Uterus (tissue), 4 donors: ENCODE measurements around the gene IGFBP1. TPM values are rescaled to one million over a fixed set of nuclear protein-coding genes. Genes with fewer than 3 reads are reported as not detected.
"Not testable (repeated sequence)": the region's sequence is repeated elsewhere in the genome, so short reads cannot be mapped to it uniquely, and the experiment has no call there.

Experiments
- DNase-seq, 2 donors: peaks; one replicate each; pipeline ENCODE4 v3.0.0-alpha.2; 2019 to 2020
- H3K27ac ChIP-seq, 2 donors: fragments of 200-600 bp; sonication (generic); 1 replicate in 1 of 2; 2 replicates in 1 of 2; pipeline ENCODE4 v1.5.1; 2016 to 2018
- H3K27me3 ChIP-seq, 2 donors: fragments of 200-600 bp; sonication (generic); one replicate each; pipeline ENCODE4 v1.5.1; 2018 to 2019; ENCODE audit warnings: control low read depth in 1 of 2
- H3K36me3 ChIP-seq, 2 donors: fragments of 200-600 bp; sonication (generic); one replicate each; pipeline ENCODE4 v1.5.1; 2019; ENCODE audit warnings: control low read depth in 1 of 2
- H3K4me1 ChIP-seq, 2 donors: fragments of 200-600 bp; sonication (generic); one replicate each; pipeline ENCODE4 v1.5.1; 2018 to 2019; ENCODE audit warnings: control low read depth in 1 of 2
- H3K4me3 ChIP-seq, 2 donors: fragments of 200-600 bp; sonication (generic); 1 replicate in 1 of 2; 2 replicates in 1 of 2; pipeline ENCODE4 v1.5.1; 2018 to 2019; ENCODE audit warnings: mild to moderate bottlenecking in 1 of 2
- H3K9me3 ChIP-seq, 2 donors: fragments of 200-600 bp; sonication (generic); one replicate each; pipeline ENCODE4 v1.5.1; 2019; ENCODE audit warnings: control low read depth in 1 of 2
- CTCF ChIP-seq, 4 experiments: fragments of 200-600 bp in 2 of 4; fragments of 450-650 bp in 2 of 4; sonication (generic) in 2 of 4; IDR thresholded peaks; one replicate each; pipeline ENCODE4 v1.5.1; 2016 to 2019; ENCODE audit warnings: antibody characterized with exemption in 4 of 4, mild to moderate bottlenecking in 2 of 4, moderate library complexity in 1 of 4
- POLR2A ChIP-seq, 2 donors: fragments of 450-650 bp; IDR thresholded peaks; one replicate each; pipeline ENCODE4 v1.6.1; 2016; ENCODE audit warnings: antibody characterized with exemption in 2 of 2, mild to moderate bottlenecking in 1 of 2, moderate library complexity in 1 of 2
- intact Hi-C: fragments of 100-400 bp; cut with DNase I; formaldehyde crosslinking; loops from one replicate; pipeline ENCODE4 v1.15.1; 2023; ENCODE audit warnings: low total_unique reads
- small RNA-seq: library from RNA; depleted of rRNA; stranded (forward); fragments of <200 nt; gene quantifications from one replicate; pipeline ENCODE3, GENCODE V24; 2016
- total RNA-seq, 4 donors: library from RNA; depleted of rRNA in 3 of 4; stranded (reverse); fragments of >200 nt in 3 of 4; gene quantifications; one replicate each; pipeline versions ENCODE4 v1.1.0 to v1.2.4, GENCODE V29; 2014 to 2023
- donor health status: DM: yes; HTN: yes; CAD: no.

IGFBP1 gene
- total RNA-seq, 4 donors from 2014 or later = 1.9 TPM; not detected in 3

- intact Hi-C loops = no loop called here
- no peak overlapping the region for H3K27ac ChIP-seq
- TF ChIP-seq POLR2A (IDR thresholded peaks at IDR 0.05) (no peak), CTCF (IDR thresholded peaks at IDR 0.05) (no peak)
Measured at GRCh38 chr7:45938626-45939302, 50.5 kb downstream of the IGFBP1 start.

GRCh38 chr7:45939574-45939973 is 51.3 kb downstream of the IGFBP1 start:
- no peaks in the 10 kb centered on the region for H3K9me3 ChIP-seq
- no peaks in the 10 kb centered on the region for H3K4me1 ChIP-seq
- intact Hi-C loops = no loop called here
- DNase-seq = no peak
- H3K27me3 ChIP-seq = no peaks in the 10 kb centered on the region
- TF ChIP-seq CTCF (IDR thresholded peaks at IDR 0.05) (no peak), POLR2A (IDR thresholded peaks at IDR 0.05) (no peak)
- no peak overlapping the region for H3K4me3 ChIP-seq
- H3K27ac ChIP-seq = no peak overlapping the region
- no peaks in the 10 kb centered on the region for H3K36me3 ChIP-seq

More at GRCh38 chr7:45938626-45939302, 50.5 kb downstream of the IGFBP1 start:
- Histone ChIP-seq H3K27me3 (no peaks in the 10 kb centered on the region), H3K36me3 (no peaks in the 10 kb centered on the region), H3K4me1 (no peaks in the 10 kb centered on the region), H3K9me3 (no peaks in the 10 kb centered on the region), H3K4me3 (no peak overlapping the region)
- no peak for DNase-seq

GRCh38 chr7:45940237-45940781 is 52.0 kb downstream of the IGFBP1 start:
- H3K36me3 ChIP-seq, DNase-seq, H3K9me3 ChIP-seq, intact Hi-C loops, H3K27me3 ChIP-seq, H3K4me3 ChIP-seq, H3K27ac ChIP-seq, H3K4me1 ChIP-seq: not testable (repeated sequence)

GRCh38 chr7:45940939-45941338 is 52.7 kb downstream of the IGFBP1 start:
- Histone ChIP-seq H3K4me1 (no peaks in the 10 kb centered on the region), H3K27me3 (no peaks in the 10 kb centered on the region), H3K27ac (no peak overlapping the region), H3K36me3 (no peaks in the 10 kb centered on the region), H3K9me3 (no peaks in the 10 kb centered on the region), H3K4me3 (no peak overlapping the region)
- TF ChIP-seq POLR2A (IDR thresholded peaks at IDR 0.05) = no peak
- TF ChIP-seq CTCF (IDR thresholded peaks at IDR 0.05) = no peak
- DNase-seq = no peak
- intact Hi-C loops = no loop called here

Small RNAs within 50 kb of the gene (small RNA-seq; reads per million reads assigned to genes)
- gene RNU6-326P = not detected

Other genes starting within 250 kb of the IGFBP1 start
- gene CCDC201, start 15.4 kb upstream of the IGFBP1 start, total RNA-seq = under 1 TPM in 1 of 4 donors, not detected in 3; 0.21 TPM
- 100 to 1,000 TPM; 202 to 345 (median 319) TPM for gene IGFBP3, start 32.8 kb downstream of the IGFBP1 start, total RNA-seq